ENCODE results near the gene C1orf167.

C1orf167 gene, protein sequence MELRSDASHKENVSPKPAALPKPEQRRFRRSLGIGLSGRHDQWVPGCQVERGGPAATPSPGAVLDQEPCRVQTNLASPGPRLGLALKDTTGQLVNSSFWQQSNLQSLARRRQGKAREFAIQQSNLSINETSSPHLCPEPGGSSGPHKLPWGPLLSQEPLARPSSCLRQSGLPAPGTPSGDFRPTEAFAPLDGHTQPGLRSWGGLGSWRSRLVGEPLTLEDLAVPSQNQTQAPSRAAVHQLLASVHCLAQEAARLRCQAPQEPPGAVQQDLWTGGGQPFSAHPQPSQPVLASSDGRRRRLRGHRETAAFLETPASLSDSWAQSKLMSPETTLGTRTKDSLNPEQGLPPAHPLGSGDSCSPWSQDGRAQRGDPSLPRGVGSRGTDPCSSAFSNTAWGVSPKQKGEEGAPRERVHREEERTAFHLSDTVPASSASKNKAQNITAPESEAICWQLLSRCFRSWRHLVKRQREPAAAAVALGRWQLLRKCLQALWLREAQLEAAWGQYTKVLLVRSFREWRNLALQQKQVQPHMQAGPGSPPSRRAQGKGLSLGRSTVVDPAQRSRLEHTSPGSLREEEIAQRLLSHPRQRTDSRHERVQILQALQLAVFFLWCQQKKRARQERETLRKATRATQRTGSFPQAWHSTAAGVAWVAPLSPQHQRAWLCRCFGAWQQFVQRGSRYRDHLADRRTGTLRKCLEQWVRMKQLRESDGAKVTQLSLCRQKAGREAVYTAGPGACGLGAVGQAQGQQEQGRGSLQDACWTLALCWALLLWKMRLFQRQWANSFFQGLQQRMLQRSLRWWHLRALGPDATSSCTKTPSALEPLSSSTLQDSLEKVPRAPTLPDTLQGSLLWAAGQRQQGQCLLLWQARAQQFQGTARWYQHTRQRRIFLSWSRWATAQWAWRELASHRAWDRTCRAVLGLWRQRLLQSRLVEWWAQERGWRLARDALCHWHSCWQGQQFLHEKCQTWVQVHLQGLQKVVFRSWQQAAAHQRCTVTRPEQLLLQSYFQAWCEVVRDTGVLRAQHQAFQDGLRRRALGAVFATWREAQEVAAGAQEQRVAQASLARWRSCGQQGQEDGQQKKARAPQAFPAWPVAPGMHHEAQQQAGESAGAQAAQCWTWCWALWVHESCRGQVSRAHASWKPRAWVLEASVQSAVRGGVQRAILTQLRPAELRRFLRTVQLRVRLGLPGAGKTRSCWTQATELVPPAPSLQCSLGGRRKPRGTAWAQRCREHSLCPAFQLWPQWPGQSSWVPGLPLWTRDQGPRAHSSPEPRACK (N-terminal part only)

DNA sequence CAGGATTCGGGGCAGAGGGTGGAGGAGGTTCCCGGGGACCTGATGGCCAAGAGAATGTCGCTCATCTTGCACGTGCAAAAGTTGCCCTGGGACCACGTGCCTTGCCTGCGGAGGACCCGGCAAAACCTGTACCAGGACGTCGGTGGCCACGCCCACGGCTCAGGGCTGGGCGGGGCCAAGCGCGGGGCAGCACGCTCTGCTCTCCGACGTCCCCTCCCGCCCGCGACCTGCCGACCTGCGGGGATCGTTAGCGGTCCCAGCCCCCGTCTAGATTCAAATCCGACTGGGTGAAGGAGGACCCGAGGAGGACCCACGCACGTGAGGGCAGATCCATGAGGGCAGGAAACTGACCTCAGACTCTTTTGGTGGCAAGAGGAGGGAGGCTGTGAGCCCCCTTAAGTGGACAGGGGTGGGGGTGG, at the start of gene C1orf167:
Gene C1orf167 (plus strand): TSS at position 206 of the 419 bp plus-strand sequence. CDS start 2,208 bp downstream, outside the sequence.
- in situ Hi-C loops (cut with MboI; ENCODE audit: low sequenced_read_pairs) = no loop called here

DNA sequence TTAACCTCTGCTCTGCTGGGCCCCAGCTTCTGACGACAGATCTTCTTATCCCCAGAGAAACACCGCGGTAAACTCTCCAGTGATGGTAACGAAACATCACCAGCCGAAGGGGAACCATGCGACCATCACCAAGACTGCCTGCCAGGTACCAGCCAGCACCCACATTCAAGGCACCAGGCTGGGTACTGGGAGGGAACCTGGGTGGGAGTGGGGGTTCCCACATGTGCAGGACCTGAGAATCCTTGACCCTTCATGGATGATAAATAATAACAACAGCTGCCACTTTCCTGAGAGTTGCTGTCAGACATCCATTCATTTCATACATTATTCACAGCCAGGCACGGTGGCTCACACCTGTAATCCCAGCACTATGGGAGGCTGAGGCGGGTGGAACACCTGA, 49.7 kb upstream of the C1orf167 start:
- in situ Hi-C loops (cut with MboI; ENCODE audit: low sequenced_read_pairs) = no loop called here

DNA sequence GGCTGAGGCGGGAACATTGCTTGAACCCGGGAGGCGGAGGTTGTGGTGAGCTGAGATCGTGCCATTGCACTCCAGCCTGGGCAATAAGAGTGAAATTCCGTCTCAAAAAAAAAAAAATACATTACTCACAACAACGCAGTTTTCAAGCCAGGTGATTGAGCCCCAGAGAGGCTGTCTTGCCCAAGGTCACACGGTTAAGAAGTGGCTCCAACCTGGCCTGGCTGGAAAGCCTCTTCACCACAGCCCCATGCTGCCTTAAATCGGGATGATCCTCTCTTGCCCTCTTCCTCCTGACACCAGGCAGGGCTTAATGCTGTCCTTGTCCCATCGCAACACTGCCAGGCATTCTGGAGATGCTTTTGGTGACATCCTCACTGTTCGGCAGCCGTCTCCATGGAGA, 48.9 kb upstream of the C1orf167 start:
- in situ Hi-C loops (cut with MboI; ENCODE audit: low sequenced_read_pairs) = no loop called here

DNA sequence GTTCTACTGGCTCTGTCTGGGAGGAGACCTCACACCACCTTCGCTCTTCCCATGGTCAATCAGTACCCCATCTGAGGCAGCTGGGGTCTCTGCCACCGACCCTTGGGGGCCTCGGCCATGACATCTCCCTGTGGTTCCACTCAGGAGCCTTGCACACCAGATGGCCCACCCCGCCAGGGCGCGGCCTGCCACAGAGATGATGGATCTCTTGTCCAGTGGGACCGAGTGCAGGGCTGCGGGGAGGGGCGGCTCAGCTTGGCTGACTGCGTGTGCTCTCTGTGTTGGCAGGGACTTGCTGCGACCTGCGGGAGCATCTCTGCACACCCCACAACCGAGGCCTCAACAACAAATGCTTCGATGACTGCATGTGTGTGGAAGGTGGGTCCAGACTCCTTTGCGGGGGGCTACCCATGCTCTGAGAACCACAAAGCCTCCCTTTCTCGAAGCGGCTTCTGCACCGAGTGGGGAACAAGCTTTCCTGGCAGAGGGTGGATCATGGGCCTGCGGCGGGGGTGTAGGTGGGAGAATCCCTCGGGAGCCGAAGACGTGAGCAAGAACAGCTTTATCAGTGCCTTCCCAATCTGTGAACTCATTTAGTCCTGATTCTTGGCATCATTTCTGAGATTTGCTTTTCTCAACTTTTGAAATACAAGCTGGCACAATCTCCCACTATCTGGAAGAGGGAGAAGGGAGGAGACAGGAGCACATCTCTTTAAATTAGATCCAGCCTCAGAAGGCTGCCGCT, 47.0 kb upstream of the C1orf167 start:
- in situ Hi-C loops (cut with MboI; ENCODE audit: low sequenced_read_pairs) = no loop called here

DNA sequence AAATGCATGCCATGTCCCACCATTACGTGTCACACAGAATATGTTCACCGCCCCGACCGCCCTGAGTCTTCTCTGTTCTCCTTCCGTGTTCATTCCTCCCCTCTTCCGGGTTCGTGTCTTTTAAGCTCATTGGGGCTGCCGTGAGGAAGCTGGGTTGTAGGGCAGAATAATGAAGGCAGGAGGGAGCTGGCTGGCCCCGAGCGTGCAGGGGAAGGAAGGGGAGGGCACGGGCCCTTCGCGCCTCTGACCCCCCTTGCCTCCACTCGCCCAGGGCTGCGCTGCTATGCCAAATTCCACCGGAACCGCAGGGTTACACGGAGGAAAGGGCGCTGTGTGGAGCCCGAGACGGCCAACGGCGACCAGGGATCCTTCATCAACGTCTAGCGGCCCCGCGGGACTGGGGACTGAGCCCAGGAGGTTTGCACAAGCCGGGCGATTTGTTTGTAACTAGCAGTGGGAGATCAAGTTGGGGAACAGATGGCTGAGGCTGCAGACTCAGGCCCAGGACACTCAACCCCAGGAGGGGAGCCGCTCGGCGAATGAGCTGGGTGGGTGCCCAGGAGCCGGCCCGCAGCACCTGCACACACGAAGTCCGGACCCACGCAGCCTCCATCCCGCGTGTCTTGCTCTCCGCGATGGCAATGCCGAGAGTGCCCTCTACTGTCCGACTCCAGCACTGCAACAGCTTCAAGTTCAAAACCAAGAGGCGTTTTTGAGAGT, 42.5 kb upstream of the C1orf167 start:
- in situ Hi-C loops (cut with MboI; ENCODE audit: low sequenced_read_pairs) = no loop called here

DNA sequence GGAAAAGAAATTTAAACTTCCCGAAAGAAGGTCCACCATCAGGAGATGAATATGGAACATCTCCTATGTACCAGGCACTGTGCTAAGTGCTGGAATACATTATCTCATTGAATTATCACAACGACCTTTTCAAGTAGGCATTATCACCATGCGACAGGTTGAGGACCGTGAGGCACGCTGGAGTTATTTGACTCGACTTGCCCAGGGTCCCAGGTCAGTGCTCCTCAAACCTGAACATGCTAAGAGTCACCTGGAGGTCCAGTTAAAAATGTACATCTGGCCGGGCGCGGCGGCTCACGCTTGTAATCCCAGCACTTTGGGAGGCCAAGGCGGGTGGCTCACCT, 42.0 kb upstream of the C1orf167 start:
- in situ Hi-C loops (cut with MboI; ENCODE audit: low sequenced_read_pairs) = no loop called here

DNA sequence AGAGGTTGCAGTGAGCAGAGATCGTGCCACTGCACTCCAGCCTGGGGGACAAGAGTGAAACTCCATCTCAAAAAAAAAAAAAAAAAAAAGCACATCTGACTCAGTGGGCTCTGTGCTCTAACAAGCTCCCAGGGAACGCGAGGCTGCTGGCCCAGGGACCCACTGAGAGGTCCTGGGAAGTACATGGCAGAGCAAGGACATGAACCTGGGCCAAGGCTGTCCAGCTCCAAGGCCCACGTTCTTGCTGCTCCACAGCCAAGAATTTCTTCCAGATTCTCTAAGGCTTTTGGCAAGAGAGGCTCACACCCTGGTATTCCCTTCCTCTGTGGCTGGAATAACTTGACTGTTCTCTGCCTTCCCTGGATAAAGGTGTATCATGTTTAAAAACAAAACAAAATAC, 41.5 kb upstream of the C1orf167 start:
- in situ Hi-C loops (cut with MboI; ENCODE audit: low sequenced_read_pairs) = no loop called here

DNA sequence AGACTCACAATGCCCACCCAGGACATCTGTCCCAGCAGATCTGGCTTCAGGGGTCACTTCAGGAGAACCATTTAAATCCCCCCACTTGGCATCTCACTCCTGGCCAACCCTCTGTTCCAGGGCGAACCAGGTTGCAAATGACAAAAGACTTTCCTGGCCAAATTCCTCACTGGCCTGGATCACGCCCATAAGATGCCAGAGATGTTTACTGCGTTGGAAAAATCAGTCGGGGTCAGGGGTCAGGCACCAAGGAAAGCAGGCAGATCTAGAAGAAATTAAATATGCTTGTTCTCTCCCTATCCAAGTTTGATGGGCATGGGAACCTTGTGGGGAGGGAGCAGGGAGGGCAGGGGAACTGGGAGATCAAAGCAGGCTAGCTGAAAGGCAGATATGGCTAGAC, 40.7 kb upstream of the C1orf167 start:
- in situ Hi-C loops (cut with MboI; ENCODE audit: low sequenced_read_pairs) = no loop called here

DNA sequence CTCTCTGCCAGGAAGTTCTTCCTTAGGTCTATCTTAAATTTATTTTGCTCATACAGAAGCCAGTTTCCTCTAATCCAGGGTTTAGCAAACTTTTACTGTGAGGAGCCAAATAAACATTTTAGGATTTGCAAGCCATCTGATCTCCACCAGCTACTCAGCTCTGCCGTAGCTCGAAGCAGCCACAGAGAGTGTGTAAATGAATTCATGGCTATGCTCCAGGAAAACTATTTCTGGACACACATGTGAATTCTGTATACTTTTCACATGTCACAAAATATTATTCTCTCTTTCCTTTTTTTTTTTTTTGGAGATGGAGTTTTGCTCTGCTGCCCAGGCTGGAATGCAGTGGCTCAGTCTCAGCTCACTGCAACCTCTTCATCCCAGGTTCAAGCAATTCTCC, 39.5 kb upstream of the C1orf167 start:
- in situ Hi-C loops (cut with MboI; ENCODE audit: low sequenced_read_pairs) = no loop called here

DNA sequence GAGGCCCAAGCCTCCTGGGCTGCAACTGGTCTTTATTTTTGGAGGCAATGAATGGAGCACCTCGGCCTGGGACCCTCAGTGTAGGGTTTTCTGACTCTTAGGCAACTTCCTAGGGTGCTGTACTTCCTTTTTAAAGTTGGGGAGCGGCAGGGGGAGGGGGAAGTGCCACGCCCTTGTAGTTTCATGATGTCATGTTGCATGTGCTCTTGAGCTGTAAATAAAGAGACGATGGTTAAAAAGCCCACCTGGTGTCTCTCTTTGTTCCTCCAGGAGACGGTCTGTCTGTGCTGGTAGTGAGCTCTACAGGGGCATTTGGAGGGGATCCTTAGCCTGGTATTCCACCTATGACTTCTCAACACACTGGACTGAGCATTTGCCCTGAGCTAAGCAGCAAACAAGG, 36.4 kb upstream of the C1orf167 start:
- in situ Hi-C loops (cut with MboI; ENCODE audit: low sequenced_read_pairs) = no loop called here

DNA sequence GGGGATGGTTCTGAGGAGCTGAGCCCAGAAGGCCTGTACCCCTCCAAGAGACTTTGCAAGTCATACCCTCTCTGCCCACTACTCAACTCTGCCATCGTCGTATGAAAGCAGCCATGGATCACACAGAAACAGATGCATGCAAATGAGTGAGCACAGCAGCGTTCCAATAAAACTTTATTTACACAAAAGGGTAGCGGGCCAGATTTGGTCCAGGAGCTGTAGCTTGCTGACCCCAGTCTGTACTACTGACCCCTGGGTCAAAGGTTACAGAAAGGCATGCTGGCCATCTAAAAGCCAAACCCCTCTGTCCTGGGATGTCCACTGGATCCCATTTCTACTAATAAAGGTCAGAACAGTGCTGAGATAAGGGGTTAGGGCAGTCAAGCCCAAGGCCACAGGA, 34.9 kb upstream of the C1orf167 start:
- in situ Hi-C loops (cut with MboI; ENCODE audit: low sequenced_read_pairs) = no loop called here

DNA sequence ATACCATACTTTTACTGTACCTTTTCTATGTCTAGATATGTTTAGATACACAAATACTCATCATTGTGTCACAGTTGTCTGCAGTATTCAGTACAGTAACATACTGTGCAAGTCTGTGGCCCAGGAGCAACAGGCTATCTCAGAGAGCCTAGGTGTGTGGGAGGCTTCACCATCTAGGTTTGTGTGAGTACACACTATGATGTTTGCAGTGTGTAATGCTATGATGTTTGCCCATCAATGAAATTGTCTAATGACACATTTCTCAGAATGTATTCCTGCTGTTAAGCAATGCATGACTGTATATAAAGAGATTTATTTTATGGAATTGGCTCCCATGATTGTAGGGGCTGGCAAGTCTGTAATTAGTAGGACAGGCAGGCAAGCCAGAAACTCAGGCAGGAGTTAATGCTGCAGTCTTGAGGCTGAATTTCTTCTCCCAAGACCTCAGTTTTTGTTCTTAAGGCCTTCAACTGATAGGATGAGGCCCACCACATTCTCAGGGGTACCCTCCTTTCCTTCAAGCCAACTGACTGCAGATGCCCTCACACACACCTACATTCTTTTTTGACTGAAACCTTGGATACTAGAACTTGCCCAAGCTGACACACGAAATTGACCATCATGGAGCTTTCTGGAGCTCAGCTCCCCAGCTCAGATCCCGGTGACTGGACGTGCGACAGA, 33.7 kb upstream of the C1orf167 start:
- in situ Hi-C loops (cut with MboI; ENCODE audit: low sequenced_read_pairs) = no loop called here

DNA sequence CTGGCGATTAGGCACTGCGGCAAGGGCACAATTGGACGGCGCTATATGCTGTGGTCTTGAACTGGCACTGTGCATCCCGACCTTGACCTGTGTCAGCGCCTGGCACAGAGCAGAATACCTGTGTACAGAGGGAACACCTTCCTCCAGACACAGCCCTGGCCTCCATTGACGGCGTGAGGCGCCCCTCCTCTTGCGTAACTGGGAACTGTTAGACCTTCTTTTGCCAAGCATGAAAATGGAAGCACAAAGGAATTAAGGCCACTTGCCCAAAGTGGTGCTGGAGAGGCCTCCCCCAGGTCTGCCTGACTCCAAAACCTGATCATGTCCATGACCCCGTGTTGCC, 32.9 kb upstream of the C1orf167 start:
- in situ Hi-C loops (cut with MboI; ENCODE audit: low sequenced_read_pairs) = no loop called here

DNA sequence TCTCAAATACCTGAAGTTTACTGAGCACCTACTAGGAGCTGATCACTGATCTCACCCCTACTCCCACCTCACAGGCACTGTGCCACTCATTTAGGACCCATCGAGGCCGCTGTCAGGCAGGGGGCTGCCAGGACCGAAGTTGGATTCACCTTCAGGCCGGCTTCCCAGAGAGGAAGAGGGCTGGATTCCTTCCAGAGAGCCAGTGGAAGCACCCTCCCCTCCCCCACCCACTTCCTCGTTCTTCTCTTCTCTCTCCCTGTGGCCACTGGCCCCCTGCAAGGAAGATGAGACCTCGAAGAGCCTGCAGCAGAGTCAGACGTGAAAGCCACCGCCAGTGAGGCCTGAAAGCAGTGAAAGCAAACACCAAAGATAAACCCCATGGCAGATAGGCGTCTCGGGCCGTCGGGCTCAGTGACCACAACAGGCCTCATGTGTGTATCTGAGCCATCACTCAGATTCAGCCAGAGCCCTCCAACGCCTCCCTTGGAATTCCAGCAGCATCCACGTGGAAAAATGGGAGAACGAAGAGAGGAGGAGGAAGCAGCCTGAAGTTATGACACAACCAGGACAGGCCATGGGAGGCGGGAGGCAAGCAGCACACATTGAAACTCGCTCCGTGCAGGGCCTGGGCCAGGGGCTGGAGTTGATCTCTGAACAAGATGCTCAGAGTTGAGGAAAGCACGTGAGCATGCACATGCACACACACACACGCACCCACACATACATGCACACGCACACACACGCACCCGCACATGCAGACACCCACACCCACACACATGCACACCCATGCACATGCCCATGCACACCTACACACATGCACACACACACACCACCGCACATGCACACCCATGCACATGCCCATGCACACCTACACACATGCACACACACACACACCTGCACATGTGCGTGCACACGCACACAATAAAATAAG, 32.2 kb upstream of the C1orf167 start:
- in situ Hi-C loops (cut with MboI; ENCODE audit: low sequenced_read_pairs) = no loop called here

DNA sequence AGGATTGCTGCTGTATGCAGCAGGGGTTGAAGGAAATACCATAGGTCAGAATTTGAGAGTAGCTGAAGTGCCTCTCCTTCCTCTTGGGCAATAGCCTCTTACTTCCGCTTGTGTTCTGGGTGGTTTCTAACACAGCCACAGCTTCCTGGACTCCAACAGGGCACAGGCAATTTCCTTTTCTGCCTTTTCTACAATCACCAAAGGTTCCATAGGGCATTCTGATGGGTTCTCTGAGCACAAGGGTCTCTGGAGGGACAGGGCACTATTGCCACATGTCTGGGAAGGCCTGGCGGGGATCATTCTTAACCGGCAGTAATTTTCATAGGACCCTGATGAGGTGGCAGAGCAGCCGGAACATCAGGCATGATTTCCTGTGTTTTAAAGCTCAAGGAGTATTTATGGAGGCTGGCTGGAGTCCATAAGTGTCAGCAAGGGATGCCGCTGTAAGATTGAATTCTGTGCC, 31.5 kb upstream of the C1orf167 start:
- in situ Hi-C loops (cut with MboI; ENCODE audit: low sequenced_read_pairs) = no loop called here

DNA sequence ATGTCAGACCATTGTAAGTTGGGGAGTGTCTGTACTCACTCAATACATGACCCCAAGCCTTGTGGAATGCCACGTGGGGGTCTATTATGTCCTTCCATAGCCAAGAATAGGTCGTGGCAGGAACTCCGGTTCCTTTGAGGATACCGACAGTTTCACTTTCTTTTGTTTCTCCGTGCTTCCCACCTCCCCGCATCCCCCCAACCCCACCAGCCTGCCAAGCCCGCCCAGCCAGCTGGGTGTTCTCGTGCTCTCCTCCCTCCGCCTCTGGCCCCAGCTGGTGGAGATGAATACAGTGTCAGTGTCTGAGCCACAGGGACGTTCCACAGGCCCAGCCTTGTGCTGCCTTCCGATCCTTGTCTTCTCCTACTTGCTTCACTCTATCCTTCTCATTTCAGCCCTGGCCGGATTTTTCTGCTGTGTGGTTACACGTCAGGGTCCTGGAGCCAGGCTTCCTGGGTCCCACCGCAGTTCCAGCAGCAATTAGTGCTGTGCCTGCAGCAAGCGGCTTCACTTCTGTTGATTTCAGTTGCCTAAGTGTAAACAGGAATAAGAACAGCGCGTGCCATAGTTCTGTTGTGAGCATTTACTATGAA, 30.2 kb upstream of the C1orf167 start:
- in situ Hi-C loops (cut with MboI; ENCODE audit: low sequenced_read_pairs) = no loop called here

DNA sequence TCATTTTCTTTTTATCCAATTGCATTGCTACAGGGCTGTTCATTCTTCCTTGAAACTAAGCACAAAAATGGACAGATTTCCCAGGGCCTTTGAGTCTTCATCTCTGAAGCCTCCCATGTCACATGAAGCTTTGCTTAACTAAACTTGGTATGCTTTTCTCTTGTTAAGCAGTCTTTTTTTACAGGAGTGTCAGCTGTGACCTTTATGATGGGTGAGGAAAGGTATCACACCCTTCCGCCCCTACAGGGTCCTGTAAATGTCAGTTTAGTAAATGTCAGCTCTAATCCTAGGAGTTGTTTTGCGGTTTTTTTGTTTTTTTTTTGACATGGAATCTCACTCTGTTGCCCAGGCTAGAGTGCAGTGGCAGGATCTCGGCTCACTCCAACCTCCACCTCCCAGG, 28.7 kb upstream of the C1orf167 start:
- in situ Hi-C loops (cut with MboI; ENCODE audit: low sequenced_read_pairs) = no loop called here

DNA sequence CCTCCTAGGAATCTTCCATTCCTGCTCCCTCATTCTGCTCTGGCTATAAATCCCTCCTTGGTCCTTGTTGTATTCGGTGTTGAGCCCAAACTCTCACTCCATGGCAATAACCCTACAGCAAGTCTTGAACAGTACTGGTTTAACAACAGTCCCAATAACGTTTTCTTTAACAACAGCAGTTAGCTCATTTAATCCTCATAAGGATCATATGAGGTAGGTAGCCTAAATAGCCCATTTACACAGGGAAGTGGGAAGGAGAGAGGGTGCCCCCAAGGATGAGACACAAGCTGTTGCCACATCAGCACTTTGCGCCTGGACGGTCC, 26.5 kb upstream of the C1orf167 start:
- in situ Hi-C loops (cut with MboI; ENCODE audit: low sequenced_read_pairs) = no loop called here

Measured in HL-60/S4 treated with phorbol 12-myristate 13-acetate at 8.2 ng/mL for 4 days and 3 days (cell line).